IPS-NIHi7 (cell line): ENCODE results near the gene SPPL2A.

Experiments
- DNase-seq: peaks from one replicate; pipeline ENCODE4 v3.0.0; 2012; ENCODE audit warnings: mixed read lengths; ENCODE audit errors: extremely low spot score

The SPPL2A gene

DNA sequence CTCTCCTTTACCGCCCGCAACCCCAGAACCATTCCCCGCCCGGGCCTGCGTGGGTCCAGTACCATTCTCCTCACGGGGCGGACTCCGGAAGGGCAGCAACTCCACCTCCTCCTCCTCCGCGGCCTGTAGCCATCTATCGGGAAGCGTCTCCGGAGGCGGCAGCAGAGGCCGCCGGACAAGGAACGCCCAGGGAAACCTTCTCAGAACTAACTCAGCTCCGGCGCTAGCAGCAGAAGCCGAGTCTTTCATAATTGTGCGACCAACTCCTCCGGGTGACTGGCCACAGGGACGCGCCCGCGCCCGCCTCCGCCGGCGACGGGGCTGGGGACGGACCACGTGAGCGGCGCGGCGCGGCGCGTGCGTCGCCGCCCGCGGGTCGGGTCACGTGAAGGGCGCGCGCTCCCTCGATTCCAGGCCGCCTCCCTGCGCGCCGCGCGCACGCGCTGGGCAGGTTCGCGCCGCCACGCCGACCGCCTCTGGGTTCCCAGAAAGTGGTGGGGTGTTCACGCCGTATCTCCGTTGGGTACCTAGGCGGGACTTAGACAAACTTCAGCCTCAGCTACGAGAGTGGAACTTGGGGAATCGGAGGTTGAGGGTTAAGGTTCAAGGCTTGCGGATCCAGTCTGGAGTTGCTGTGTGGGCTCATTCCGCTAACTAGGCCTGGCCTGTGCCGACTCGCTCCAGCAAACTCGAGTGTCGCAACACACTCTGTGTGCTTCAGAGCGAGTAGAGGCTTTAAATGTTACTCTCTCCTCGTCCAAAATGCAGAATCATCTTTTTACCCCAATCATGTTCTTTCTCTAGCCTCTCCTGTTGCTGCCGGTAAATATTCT lies 78.8 kb downstream of the SPPL2A start, which contains the start of gene TRPM7:
TSS of gene TRPM7 (minus strand) at position 329 of the 833 bp plus-strand sequence. CDS start at position 65, 264 bp downstream.
- peak; percentile 88 for DNase-seq

DNA sequence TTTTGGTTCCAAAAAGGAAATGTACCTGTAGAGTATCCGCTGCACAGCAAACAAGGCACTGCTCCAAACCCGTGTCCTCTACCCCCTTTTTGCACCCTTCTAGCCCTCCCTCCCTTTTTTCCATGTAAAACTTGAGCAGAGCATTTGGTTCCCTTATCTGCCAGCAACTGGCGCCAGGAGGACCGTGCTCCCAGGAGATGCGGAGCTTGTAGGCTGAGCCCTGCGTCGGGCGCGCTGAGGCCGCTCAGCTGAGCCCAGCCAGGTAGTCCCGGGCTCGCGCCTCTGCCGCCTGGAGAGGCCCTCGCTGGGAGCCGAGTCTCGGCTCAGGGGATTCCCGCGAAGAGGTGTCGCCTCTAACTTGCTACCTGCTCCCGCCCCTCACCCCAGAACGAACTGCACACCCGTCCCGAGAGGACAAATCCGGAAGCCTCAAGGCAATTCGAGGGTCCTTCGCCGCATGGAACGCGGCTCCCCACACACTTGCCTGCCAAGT lies 79.5 kb downstream of the SPPL2A start:
- peak; percentile 57 for DNase-seq

DNA sequence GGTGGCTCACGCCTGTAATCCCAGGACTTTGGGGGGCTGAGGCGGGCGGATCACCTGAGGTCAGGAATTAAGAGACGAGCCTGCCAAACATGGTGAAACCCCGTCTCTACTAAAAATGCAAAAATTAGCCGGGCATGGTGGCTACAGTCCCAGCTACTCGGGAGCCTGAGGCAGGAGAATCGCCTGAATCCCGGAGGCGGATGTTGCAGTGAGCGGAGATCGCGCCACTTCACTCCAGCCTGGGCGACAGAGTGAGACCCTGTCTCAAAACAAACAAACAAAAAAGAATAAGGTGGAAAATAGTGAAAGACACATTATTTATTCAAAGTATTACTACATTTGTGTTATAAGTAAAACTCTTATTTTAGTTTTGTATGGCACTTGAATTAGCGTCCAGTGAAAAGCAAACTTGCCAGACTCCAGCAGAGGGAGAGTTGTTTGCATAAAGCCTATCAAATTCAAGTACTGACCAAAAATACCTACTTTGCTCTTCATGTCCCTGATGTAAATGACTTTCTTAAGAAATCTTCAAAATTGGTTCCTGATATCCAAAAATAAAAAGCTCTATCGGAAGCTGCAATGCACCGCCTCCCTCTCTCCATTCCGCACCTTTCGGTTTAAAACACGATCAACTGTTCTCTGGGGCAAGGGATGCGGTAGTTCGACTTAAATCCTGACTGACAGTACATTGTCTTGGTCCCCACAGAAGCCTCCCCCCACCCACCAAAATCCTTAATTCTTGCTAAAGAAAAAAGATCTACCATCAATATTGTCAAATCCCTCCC lies 80.1 kb downstream of the SPPL2A start:
- DNase-seq = no peak

DNA sequence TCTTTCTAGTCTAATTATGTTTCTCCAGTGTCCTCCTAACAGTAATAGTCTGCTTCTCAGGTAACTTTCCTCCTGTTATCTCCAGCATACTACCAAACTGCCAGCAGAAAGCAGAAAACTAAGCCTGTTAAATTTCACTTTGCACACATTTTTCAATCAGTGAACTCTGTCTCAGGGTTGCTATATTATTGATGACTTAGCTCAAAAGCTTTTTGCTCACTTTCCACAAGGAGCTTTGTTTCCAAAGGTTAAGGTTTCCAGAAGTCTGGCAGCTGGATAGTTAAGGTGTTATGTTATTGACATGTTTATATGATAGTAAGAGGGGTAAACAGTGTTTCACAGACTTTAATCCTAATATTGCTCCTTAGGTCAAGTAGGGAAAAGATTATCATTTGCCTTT lies 84.0 kb downstream of the SPPL2A start:
- no peak for DNase-seq

DNA sequence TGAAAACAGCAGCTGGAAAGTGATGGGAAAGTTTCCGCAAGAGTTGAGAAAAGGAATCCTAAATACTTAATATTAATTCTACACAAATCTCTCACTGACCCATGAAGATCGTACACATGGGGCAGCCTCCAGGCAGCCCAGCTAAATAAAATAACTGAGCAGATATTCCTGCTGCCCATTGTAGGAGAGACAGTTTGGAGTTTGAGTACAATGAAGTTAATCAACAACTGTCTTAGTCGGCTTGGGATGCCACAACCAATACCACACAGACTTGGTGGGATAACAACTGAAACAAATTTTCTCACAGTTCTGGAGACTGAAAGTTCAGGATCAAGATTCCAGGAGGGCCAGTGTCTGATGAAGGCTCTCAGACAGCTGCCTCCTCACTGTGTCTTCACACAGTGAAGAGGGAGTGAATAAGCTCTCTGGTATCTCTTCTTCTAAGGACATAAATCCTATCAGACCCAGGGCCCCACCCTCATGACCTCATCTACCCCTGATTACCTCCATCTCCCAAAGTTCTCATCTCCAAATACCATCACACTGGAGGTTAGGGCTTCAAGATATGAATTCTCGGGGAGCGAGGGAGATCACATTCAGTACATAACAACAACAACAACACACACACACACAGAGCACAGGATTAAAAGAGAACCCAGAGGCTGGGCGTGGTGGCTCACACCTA lies 88.6 kb downstream of the SPPL2A start:
- DNase-seq = no peak

DNA sequence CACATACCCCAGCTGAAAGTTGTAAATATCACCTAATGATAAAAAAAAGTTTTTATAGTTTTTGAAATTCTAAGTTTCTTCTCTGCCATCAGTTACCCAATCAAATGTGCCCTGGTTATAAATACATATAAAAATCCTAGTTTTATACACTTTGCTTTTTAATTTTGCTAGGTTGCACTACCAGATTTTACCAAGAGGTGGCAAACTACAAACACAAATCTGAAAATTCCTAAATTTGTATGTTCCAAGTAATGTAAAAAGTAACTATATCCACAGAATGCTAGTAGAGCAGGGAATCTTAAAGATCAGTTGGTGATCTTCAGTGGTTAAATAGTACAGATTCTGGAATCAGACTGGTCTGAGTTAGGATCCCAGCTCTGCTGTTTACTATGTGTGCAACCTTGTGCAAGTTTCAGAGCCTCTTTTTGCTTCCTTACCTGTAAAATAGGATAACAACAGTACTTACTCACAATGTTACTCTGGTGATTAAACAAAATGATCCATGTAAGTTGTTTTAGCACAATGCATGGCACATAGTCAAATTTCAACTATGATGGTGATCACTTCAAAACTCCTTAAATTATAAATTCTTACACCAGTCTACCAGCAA lies 89.9 kb downstream of the SPPL2A start:
- DNase-seq = no peak

DNA sequence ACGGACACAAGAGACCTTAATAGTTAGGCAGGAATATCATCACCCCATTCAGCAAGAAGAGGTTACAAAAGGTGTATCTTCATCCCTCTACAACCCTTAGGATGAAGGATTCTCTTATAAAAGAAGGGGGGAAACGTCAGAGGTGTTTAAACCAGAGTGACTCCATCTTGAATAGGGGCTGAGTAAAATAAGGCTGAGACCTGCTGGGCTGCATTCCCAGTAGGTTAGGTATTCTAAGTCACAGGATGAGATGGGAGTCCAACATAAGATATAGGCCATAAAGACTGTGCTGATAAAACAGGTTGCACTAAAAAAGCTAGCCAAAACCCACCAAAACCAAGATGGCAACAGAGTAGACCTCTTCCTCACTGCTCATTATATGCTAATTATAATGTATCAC lies 95.4 kb downstream of the SPPL2A start:
- DNase-seq = no peak

DNA sequence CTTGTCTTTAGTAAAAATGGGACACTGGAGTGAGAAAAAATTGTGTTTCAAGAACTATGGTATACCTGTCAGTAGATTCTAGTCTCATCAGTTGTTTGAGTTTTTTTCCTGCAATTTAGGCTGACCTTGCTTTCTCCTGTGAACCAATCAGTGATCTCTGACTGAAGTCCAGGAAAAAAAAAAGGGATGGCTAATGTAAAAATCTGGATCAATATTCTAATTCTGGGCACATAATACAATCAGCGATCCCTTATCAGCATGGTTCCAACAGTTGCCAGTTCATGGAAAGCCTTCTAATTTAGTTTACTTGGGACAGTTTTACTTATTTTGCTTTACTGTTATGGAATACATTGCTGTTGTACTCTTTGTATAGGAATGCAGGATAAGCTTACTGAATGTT lies 95.9 kb downstream of the SPPL2A start:
- DNase-seq = no peak

DNA sequence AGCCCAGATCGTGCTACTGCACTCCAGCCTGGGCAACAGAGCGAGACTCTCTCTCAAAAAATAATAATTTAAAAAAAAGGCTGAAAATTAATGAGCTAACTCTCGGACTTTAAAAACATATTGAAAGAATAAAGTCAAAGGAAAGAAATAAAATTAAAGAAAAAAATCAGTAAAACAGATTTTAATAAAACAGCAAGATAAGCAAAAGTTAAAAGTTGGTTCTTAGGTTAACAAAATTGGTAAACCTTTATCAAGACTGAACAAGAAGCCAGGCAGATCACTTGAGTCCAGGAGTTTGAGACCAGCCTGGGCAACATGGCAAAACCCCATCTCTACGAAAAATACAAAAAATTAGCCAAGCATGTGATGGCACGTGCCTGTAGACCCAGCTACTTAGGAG lies 99.6 kb downstream of the SPPL2A start:
- no peak for DNase-seq

DNA sequence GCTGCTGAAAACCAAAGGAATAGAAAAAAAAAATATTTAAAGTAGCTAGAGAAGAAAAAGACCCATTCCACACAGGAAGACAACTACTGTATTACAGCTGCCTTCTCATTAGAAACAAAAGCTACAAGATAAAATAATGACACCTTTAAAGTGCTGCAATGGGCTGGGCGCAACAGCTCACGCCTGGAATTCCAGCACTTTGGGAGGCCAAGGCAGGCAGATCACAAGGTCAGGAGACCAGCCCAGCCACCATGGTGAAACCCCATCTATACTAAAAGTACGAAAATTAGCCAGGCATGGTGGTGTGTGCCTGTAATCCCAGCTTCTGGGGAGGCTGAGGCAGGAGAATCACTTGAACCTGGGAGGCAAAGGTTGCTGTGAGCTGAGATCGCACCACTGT lies 110.0 kb downstream of the SPPL2A start:
- no peak for DNase-seq

DNA sequence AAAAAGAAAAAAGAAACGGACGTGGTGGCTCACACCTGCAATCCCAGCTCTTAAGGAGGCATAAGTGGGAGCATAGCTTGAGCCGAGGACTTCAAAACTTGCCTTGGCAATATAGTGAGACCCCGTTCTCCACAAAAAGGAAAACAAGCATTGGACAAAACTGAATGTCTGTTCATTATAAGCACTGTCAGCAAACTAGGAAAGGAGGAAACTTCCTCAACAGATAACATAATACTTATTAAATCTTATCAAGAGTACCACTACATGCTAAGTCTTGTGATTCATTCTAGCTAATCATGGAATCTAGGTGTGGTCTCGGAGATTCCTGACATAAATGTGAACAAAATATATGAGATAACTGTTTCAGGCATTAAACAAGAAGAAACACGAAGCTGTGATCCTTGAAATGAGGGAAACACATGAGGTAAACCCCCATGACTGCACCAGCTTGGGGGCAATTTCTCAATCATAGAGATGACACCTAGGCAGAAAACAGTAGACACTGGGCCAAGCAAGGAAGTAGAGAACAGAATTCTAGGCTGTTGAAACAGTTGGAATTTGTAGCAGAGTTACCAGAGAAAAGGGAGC lies 112.3 kb downstream of the SPPL2A start:
- DNase-seq = no peak

DNA sequence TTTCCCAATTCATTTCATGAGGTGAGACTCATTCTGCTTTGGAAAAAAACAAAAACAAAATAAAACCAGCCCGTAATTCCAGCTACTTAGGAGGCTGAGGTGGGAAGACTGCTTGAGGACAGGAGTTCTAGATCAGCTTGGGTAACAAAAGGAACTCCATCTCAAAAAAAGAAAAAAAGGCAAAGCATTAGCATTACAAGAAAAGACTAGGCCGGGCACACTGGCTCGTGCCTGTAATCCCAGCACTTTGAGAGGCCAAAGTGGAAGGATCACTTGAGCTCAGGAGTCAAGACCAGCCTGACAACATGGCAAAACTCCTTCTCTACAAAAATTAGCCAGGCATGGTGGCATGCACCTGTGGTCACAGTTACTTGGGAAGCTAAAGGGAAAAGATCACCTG lies 112.8 kb downstream of the SPPL2A start:
- DNase-seq = no peak
